Skin of body (tissue), 2 donors: Measurements from ENCODE around the gene YPEL1. TPM values are rescaled to one million over a fixed set of nuclear protein-coding genes. Genes with fewer than 3 reads are reported as not detected.

Source experiments
- DNase-seq: peaks from one replicate; lab custom pipeline; 2025; lab: John Stamatoyannopoulos, UW
- total RNA-seq: library from RNA; depleted of rRNA; stranded (reverse); fragments of >200 nt; gene quantifications from one replicate; pipeline ENCODE4 v1.2.3, GENCODE V29; 2014

Gene YPEL1, protein sequence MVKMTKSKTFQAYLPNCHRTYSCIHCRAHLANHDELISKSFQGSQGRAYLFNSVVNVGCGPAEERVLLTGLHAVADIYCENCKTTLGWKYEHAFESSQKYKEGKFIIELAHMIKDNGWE
- total RNA-seq: 5.8 TPM

DNA sequence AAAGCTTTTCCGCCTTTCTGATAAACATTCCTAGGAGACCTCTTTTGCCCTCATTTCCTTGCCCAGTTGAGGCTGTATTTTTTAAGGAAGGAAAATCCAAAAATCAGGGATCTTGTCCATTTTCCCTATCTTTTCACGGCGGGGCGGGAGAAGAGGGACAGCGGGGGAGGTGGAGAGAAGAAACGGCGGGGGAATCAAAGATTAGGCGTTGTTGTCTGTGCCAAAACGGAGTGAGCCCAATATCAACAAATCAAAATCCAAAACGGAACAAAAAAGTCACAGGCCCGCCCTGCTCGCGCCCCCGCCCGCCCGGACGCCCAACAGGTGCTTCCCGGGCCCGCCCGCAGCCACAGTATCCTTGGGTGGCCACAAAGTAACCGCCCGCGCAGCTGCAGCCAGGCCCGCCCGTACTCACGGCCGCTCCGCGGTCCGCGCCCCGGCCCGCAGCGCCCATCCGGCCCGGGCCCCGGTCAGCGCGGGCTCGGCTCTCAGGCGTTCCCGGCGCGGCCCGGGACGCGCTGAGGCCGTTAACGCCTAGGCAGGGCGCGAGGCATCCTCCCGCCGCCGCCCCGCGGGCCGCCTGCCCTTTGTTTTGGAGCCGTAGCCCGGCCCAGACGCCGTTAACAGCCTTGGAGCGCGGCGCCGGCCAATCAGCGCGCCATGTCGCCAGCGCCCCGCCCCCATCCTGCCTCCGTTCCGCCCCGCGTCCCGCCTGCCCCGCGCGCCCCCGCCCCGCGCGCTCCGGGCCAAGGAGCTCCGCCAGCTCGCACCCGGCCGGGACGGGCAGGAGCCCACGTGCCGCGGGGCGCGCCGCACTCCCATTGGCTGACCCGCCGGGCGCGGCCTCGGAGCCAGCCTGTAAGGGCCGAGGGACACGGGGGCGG, at the start of gene YPEL1:
Gene YPEL1, minus strand, starts transcription at position 595 of the 884 bp plus-strand sequence. CDS start 25,050 bp downstream, outside the sequence.
- DNase-seq: peak; percentile 96

DNA sequence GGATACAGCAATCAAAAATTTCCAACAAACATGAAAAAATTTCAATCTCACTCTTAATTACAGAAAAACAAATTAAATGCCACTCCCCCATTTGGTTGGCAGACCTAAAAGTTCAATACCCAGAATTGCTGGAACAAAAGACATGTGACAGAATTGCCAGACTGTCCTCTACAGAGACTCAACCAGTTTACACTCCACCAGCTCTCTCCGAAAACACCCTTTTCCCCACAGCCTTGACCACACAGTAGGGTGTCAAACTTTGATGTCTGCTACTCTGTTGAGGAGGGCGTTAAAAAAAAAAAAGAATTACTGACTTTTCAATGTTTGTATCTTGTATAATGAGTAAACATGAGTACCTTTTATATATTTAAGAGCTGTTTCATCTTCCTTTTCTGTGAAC, 44.7 kb upstream of the YPEL1 start:
- no peak for DNase-seq

DNA sequence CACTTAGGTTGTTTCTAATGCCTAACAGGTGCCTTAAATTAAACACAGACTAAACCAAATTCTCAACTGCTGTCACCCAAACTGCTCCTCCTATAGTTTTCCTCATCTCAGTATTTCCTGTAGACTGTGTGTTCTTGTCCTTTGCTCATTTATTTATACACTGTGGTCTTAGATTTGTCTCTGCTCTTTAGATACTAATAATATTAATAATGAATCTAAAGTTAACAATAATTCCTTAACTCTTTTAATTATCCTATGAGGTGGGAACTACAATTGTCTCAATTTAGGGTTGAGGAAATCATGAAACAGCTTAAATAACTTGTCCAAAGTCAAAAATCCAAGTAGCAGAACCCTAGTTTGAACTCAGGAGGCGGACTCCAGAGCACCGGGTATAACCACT, 43.9 kb upstream of the YPEL1 start:
- DNase-seq: no peak

GRCh38 chr22:21778705-21779363, 43.2 kb upstream of the YPEL1 start:
- no peak for DNase-seq

DNA sequence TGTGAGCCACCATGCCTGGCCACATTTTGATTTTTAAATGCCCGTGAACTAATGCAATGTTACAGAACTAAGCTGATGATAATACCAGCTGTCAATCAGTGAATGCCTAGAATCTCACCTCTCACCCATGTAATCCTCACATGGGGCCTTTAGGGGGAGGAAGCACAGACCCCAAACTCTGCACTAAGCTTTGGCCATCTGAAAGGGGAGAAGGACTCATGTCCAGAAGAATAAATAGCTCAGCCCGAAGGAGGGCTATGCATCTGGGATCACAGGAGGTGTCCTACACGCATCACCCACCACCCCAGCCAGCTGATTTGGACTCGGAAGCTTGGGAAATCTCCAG, 36.0 kb upstream of the YPEL1 start:
- no peak for DNase-seq

DNA sequence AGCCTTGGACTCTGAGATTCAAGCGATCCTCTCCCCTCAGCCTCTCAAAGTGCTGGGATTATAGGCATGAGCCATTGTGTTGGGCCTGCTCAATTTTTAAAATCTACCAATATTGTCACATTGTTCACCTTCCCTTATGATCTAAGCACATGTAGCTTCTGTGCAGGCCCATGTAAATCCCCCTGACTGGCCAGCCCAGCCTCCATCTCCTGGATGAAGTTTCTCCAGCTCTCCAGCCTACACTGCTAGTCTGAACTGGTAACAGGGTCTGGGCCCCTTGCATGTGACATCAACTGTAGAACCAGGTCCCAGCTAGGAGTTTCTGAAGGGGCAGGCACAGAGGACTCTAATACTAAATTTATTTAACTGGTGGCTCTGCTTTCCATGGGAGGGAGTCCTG, 32.8 kb upstream of the YPEL1 start:
- DNase-seq: no peak

DNA sequence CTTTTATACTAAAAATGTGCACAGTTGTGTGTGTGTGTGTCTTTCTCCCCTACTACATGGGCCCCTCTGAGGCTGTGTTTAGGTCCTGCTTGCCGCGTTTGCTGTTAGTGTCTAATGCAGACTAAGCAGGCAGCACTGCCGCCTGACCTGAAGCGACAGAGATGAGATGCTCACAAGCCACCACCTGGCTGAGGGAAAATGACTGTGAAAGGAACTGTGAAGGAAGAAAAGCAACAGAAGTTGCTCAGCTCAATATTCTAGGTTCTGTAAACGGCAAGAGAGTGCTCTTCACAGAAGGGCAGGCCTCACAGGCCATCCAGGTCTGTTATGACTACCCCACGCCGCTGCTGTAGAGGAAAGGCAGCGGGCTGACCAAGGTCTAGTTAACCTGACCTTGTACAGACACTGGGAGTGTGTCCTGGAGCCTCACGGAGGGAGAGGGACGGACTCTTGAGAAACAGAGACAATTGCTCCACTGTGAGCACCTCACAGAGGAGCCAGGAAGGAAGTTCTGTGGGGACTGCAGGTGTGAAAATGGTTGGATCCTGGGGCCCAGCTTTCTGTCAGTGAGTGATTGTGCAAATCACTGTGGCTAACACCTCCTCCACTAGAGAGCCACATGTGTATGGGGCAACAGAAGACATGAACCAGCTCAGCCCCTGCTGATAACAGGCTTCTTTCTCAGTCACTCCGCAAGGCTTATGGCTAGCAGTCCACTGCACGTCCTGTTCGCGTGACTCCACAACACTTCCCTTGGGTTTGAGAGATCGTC, 31.3 kb upstream of the YPEL1 start:
- DNase-seq: no peak

- no peak for DNase-seq
Measured at GRCh38 chr22:21765909-21766529, 30.4 kb upstream of the YPEL1 start.

GRCh38 chr22:21764038-21764804, 28.6 kb upstream of the YPEL1 start:
- no peak for DNase-seq

DNA sequence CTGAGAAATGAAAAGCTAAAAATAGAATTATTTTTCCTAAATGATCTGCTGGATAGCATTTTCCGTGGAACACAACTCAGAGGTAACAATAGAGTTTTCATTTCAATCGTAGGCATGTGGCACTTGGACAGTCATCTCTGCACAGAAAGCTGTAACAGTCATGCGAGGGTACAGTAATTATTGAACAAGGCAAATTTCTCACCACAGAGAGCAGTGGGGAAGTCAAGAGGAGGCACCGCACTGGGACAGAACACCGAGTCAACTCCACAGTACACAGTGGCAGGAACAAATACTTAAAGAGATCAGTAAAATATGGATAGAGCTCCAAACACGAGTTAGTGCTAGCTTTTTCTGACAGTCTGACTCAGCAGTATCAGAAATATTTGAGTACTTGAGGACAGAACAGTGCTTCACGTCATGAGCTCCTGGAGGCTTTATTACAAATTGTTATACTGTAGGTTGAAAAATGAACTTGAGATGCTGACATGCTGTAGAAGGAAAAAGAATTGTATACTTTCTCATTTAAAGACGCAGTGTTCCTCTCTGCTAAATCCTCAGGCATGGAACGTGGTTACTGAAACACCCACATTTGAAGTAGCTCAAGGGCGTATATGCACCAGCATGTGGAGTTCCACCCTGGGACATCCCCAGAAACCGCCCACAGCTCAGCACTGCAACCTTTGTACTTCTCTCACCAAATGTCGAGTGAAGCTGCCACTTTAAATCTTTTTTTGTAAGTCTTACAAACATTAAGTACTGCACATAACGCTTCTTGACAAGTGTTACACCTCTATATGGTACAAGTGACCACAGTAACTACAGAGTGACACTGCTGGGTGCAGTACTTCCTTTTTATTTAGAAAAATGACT, 27.4 kb upstream of the YPEL1 start:
- DNase-seq: no peak

- no peak for DNase-seq
Measured at GRCh38 chr22:21761994-21762680, 26.5 kb upstream of the YPEL1 start.

DNA sequence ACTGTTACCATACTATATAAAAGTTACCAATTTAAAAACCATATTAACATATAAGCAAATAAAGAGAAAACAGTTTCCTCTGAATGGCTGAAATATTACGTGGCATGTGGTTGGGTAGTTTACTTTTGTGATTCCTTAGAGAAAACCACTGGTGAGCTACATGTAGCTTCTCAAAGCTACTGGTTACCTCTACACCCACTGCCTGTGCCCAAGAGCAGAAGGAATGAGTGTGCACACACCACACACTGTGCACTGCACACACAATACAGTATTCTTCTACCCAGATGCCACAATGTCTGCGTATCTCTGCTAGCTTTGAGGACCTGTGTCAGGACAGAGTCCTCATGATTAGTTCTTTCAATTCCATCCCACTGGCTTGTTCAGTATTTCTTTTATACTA, 25.5 kb upstream of the YPEL1 start:
- no peak for DNase-seq

DNA sequence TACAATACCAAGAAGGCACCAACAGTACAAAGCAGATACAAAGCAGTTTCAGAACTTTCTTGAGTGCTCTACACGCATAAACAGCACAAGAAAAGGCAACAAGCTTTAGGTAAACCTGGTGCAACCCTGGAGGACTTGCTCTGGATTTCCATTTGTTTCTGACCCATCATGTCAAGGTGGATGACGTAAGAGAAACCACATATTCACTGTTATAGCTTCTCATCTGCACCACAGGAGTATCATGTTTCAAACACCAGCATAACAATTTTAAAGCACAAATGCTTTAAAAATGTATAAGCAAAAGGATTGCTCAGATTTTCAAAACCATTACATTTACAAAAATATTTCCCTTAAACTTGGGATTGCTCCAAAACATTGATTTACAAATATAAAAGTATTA, 25.0 kb upstream of the YPEL1 start:
- DNase-seq: no peak

DNA sequence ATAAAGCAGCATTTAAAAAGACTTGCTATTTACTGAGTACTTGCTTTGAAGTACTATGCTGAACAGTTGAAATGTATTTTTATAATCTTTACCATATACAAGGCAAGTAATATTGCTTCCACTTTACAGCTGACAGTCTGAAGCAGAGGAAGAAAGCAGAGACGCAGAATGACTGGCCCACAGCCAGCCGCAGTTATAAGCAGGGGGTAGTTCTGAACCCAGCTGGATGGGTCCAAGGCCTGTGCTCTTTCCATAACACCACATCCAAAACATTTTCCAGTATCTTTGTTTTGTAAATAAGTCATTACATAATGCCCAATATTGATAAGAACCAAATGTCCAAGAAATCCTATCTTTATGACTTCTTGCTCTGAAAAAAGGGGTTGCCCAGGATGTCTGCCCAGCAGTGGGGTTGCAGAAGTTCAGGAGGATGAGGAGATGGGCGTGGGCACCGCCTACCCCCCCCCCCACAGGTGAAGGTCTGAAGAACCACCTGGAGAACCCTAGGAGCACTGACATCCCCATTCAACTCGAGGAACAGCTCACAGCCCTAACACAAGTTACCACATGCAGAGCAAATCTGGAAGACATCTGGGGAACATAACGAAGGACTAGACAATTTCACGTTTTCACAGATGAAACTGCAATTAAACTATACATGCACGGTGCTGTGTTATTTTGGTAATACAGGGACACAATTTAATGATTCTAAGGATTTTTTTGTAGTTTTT, 24.2 kb upstream of the YPEL1 start:
- DNase-seq: peak; percentile 77

DNA sequence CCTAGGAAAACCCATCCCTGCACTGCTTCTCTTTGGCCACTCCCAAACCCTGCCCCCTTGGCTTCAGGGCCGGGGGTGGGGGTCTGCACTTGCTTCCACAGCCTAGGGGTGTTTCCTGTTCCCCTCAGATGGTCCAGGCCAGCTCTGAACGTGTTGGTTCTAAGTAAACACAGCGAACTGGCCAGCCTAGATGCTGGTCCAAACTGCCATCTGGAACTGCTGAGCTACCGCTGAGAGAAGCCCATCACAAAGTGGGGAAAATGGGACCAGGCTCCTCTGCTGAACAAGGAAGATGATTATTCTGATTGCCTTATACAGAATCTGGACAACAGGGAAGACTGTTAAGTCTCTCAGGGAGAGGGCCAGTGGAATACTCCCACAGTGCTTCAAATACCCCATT, 23.5 kb upstream of the YPEL1 start:
- DNase-seq: no peak

- DNase-seq: no peak
Measured at GRCh38 chr22:21758091-21758864, 22.7 kb upstream of the YPEL1 start.

DNA sequence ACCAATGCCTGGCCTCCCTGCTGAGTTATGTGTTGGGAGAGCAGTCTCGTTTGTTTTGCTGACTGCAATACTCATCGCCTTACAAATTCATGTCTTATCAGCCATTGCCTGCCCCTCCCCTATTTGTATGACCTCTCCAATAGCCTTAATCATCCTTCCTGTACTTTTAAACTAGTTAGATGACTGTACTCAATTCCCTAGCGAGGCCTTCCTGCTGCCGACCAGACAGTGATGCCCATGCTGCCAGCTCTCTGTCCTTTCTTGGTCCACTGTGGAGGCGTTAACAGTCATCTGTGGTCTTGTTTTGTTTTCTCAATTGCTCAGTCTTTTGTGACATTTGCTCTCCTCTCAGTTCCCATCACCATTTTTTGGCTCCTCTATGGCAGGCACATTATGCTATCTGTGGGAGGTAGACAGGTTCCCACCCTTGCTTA, 20.3 kb upstream of the YPEL1 start:
- no peak for DNase-seq

GRCh38 chr22:21754523-21754922, 18.9 kb upstream of the YPEL1 start:
- peak; percentile 11 for DNase-seq
